ENCODE data around the gene POLR2H. TPM values are rescaled to one million over a fixed set of nuclear protein-coding genes. Genes with fewer than 3 reads are reported as not detected.

POLR2H gene
- total and polyA plus RNA-seq, 10 of the 15 experiments (the other 5 are each of a cell fraction or from before 2014, with no cell fraction given): 74.2 to 357 (median 143) TPM

- ATAC-seq: no peak
- Histone ChIP-seq H4K20me1 (ENCODE audit: control insufficient read depth, insufficient read depth) (no peaks in the 10 kb centered on the region), H2AFZ (ENCODE audit: control insufficient read depth, low read depth, low read length) (no peak overlapping the region), H3K9me3 (replicated peaks; ENCODE audit: control insufficient read depth, insufficient read depth, low read length) (no peaks in the 10 kb centered on the region), H3K4me1 (ENCODE audit: control insufficient read depth, insufficient read depth, low read length) (no peaks in the 10 kb centered on the region), H3K9ac (ENCODE audit: control insufficient read depth, insufficient read depth, low read length) (no peak overlapping the region), H3K27ac (ENCODE audit: control insufficient read depth, insufficient read depth) (no peak overlapping the region), H3K27me3 (replicated peaks in 1 of 2; ENCODE audit: control insufficient read depth in 2 of 2, insufficient read depth in 2 of 2, low read length in 1 of 2) (peaks cover 14 to 17% of the 10 kb centered on the region in 2 experiments), H3K79me2 (ENCODE audit: control insufficient read depth, insufficient read depth, low read length) (no peaks in the 10 kb centered on the region), H3K4me3 (no peak overlapping the region), H3K36me3 (ENCODE audit: control insufficient read depth in 2 of 2, insufficient read depth in 2 of 2, low read length in 1 of 2) (no peaks in the 10 kb centered on the region), H3K4me2 (ENCODE audit: control insufficient read depth, insufficient read depth) (no peak overlapping the region)
- ChIA-PET RAD21 (ENCODE audit: unreplicated experiment) (no interaction called here), POLR2A (no interaction called here), SMC1A (ENCODE audit: uncharacterized antibody, unreplicated experiment) (no interaction called here), CTCF (interaction anchor here (0.5 to 0.9 kb wide), 2 partner anchors 11 to 82 kb away, joined by 3 to 4 read pairs; no protein-coding TSS in a partner anchor)
- 53% methylated on average over 8 of the region's 8 CpGs for WGBS (ENCODE audit: insufficient coverage, insufficient replicate concordance, low lambda C conversion rate, missing lambda C conversion rate)
- BruUV-seq (replicated peaks): no TSS peak
- in situ Hi-C loops (cut with MboI) (no loop called here), intact Hi-C loops (cut with micrococcal nuclease; ENCODE audit: unreplicated experiment) (no loop called here)
- FAIRE-seq: no peak
- no peak for TF ChIP-seq YY1 (IDR thresholded peaks at IDR 0.05; ENCODE audit: low read depth, low read length)
- TF ChIP-seq SUPT20H (IDR thresholded peaks at IDR 0.05; ENCODE audit: borderline replicate concordance, control insufficient read depth, low read depth, low read length): no peak
- no peak for TF ChIP-seq POLR2AphosphoS2 (IDR thresholded peaks at IDR 0.05; ENCODE audit: low read depth, low read length)
- no peak for TF ChIP-seq ATF3 (IDR thresholded peaks at IDR 0.05; ENCODE audit: borderline replicate concordance, extremely low read depth, low read depth, low read length)
- no peak for TF ChIP-seq CREB1 (IDR thresholded peaks at IDR 0.05; ENCODE audit: low read depth)
- no peak for TF ChIP-seq E2F4 (IDR thresholded peaks at IDR 0.05; ENCODE audit: low read depth, low read length)
- no peak for TF ChIP-seq PKNOX1 (IDR thresholded peaks at IDR 0.05)
- TF ChIP-seq ZNF207 (IDR thresholded peaks at IDR 0.05; ENCODE audit: borderline replicate concordance): no peak
- TF ChIP-seq MYC (IDR thresholded peaks at IDR 0.05; ENCODE audit: insufficient read depth, insufficient read length, insufficient replicate concordance, low read length, severe bottlenecking): no peak
- TF ChIP-seq NBN (IDR thresholded peaks at IDR 0.05): no peak
- no peak for TF ChIP-seq CEBPZ (IDR thresholded peaks at IDR 0.05; ENCODE audit: low read depth, low read length)
- no peak for TF ChIP-seq SP1 (IDR thresholded peaks at IDR 0.05; ENCODE audit: low read depth, low read length)
- no peak for TF ChIP-seq HCFC1 (IDR thresholded peaks at IDR 0.05; ENCODE audit: low read length)
- no peak for TF ChIP-seq RFX5 (IDR thresholded peaks at IDR 0.05; ENCODE audit: low read depth, low read length)
- DNase-seq (ENCODE audit: low read depth, low spot score): no peak
Measured at GRCh38 chr3:184384856-184385422, 23.4 kb downstream of the POLR2H start.

Measured in GM12878 (cell line).